Measurements from ENCODE around the gene UPF2. TPM values are rescaled to one million over a fixed set of nuclear protein-coding genes. Genes with fewer than 3 reads are reported as not detected.

UPF2 gene
- total and polyA plus RNA-seq, 4 donors = 6.6 to 19.6 (median 16.4) TPM

- Histone ChIP-seq H3K27me3 (ENCODE audit: control insufficient read depth in 4 of 4, insufficient read depth in 4 of 4, low read length in 3 of 4) (no peaks in the 10 kb centered on the region), H3K4me3 (ENCODE audit: low read depth in 1 of 3, low read length in 3 of 3) (no peak overlapping the region), H3K9ac (ENCODE audit: low read depth in 1 of 2, low read length in 2 of 2) (no peak overlapping the region), H3K36me3 (ENCODE audit: control insufficient read depth in 4 of 4, insufficient read depth in 3 of 4, low read depth in 1 of 4, low read length in 3 of 4) (no peaks in the 10 kb centered on the region), H3K27ac (ENCODE audit: low read depth in 1 of 2, low read length in 2 of 2) (no peak overlapping the region), H3K9me3 (ENCODE audit: control insufficient read depth in 4 of 4, low read length in 3 of 4) (no peaks in the 10 kb centered on the region), H3K4me1 (ENCODE audit: control insufficient read depth in 4 of 4, insufficient read depth in 4 of 4, low read length in 3 of 4) (peaks cover 2 to 14% (median 10%) of the 10 kb centered on the region in 4 donors)
- WGBS = 98% methylated on average over 11 of the region's 11 CpGs
- TF ChIP-seq YY1 (IDR thresholded peaks at IDR 0.05) = no peak
- TF ChIP-seq, protein P1, sequence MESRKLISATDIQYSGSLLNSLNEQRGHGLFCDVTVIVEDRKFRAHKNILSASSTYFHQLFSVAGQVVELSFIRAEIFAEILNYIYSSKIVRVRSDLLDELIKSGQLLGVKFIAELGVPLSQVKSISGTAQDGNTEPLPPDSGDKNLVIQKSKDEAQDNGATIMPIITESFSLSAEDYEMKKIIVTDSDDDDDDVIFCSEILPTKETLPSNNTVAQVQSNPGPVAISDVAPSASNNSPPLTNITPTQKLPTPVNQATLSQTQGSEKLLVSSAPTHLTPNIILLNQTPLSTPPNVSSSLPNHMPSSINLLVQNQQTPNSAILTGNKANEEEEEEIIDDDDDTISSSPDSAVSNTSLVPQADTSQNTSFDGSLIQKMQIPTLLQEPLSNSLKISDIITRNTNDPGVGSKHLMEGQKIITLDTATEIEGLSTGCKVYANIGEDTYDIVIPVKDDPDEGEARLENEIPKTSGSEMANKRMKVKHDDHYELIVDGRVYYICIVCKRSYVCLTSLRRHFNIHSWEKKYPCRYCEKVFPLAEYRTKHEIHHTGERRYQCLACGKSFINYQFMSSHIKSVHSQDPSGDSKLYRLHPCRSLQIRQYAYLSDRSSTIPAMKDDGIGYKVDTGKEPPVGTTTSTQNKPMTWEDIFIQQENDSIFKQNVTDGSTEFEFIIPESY (IDR thresholded peaks at IDR 0.05) = no peak
- TF ChIP-seq NR2F2 (IDR thresholded peaks at IDR 0.05) = no peak
- TF ChIP-seq CTCF (IDR thresholded peaks at IDR 0.05; ENCODE audit: low read depth, low read length, missing input control) = no peak
- no peak for TF ChIP-seq EGR1 (IDR thresholded peaks at IDR 0.05; ENCODE audit: low read depth in 2 of 2)
- TF ChIP-seq HNF4A (conservative IDR thresholded peaks at IDR 0.05) = no peak
- TF ChIP-seq, protein P2, sequence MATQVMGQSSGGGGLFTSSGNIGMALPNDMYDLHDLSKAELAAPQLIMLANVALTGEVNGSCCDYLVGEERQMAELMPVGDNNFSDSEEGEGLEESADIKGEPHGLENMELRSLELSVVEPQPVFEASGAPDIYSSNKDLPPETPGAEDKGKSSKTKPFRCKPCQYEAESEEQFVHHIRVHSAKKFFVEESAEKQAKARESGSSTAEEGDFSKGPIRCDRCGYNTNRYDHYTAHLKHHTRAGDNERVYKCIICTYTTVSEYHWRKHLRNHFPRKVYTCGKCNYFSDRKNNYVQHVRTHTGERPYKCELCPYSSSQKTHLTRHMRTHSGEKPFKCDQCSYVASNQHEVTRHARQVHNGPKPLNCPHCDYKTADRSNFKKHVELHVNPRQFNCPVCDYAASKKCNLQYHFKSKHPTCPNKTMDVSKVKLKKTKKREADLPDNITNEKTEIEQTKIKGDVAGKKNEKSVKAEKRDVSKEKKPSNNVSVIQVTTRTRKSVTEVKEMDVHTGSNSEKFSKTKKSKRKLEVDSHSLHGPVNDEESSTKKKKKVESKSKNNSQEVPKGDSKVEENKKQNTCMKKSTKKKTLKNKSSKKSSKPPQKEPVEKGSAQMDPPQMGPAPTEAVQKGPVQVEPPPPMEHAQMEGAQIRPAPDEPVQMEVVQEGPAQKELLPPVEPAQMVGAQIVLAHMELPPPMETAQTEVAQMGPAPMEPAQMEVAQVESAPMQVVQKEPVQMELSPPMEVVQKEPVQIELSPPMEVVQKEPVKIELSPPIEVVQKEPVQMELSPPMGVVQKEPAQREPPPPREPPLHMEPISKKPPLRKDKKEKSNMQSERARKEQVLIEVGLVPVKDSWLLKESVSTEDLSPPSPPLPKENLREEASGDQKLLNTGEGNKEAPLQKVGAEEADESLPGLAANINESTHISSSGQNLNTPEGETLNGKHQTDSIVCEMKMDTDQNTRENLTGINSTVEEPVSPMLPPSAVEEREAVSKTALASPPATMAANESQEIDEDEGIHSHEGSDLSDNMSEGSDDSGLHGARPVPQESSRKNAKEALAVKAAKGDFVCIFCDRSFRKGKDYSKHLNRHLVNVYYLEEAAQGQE (IDR thresholded peaks at IDR 0.05) = no peak
- no peak for TF ChIP-seq TAF1 (conservative IDR thresholded peaks at IDR 0.05)
- no peak for TF ChIP-seq RAD21 (IDR thresholded peaks at IDR 0.05)
- no peak for TF ChIP-seq JUND (IDR thresholded peaks at IDR 0.05)
- DNase-seq (ENCODE audit: low spot score) = no peak
These were observed 147.5 kb downstream of the UPF2 start for GRCh38 chr10:11895108-11895466.

DNA sequence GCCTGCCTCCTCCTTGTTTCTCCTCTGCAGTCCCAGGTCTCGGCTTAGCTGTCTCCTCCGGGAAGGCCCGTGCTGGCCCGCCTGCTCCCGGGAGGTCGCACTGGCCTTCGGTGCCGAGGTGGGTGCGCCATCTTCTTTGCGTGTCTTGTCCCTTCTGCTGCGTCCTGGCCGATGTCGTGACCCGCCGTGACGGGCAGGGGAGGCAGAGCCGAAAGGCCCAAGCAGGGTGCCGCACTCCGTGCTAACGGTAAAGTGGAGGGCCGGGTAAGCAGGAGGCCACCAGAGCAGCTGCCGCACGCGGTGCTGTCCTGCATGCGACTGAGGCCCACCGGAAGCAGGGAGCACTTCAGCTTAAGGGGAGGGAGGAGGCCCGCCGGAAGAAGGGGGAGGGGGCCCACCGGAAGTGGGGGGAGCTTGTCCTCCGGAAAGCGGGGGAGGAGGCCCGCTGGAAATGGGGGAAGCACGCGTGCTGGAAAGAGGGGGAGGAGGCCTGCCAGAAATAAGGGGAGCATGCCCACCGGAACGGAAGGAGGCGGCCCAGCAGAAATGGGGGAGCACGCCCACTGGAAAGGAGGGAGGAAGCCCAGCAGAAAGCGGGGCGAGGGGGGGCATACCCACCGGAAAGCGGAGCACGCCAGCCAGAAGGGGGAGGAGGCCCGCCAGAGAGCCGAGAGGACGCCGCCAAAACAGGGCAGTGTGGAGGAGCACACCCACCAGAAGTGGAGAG lies 148.1 kb downstream of the UPF2 start:
- H3K9me3 ChIP-seq (ENCODE audit: control insufficient read depth in 4 of 4, low read length in 3 of 4) = no peaks in the 10 kb centered on the region
- no peaks in the 10 kb centered on the region for H3K36me3 ChIP-seq (ENCODE audit: control insufficient read depth in 4 of 4, insufficient read depth in 3 of 4, low read depth in 1 of 4, low read length in 3 of 4)
- H3K9ac ChIP-seq (ENCODE audit: low read depth in 1 of 2, low read length in 2 of 2) = no peak overlapping the region
- 92% methylated on average over 47 of the region's 47 CpGs for WGBS
- H3K27me3 ChIP-seq (ENCODE audit: control insufficient read depth in 4 of 4, insufficient read depth in 4 of 4, low read length in 3 of 4) = no peaks in the 10 kb centered on the region
- no peak for DNase-seq (ENCODE audit: low spot score)
- H3K27ac ChIP-seq (ENCODE audit: low read depth in 1 of 2, low read length in 2 of 2) = no peak overlapping the region
- H3K4me1 ChIP-seq (ENCODE audit: control insufficient read depth in 4 of 4, insufficient read depth in 4 of 4, low read length in 3 of 4) = peaks cover 2 to 14% (median 10%) of the 10 kb centered on the region in 4 donors
- TF ChIP-seq FOXA1 (IDR thresholded peaks at IDR 0.05) (no peak), HNF4A (conservative IDR thresholded peaks at IDR 0.05) (no peak), YY1 (IDR thresholded peaks at IDR 0.05) (no peak), CTCF (IDR thresholded peaks at IDR 0.05; ENCODE audit: low read depth, low read length, missing input control) (no peak), ATF3 (IDR thresholded peaks at IDR 0.05) (no peak), RXRA (IDR thresholded peaks at IDR 0.05) (no peak), NR2F2 (IDR thresholded peaks at IDR 0.05) (no peak), HNF4G (IDR thresholded peaks at IDR 0.05) (no peak), RAD21 (IDR thresholded peaks at IDR 0.05) (no peak), SP1 (IDR thresholded peaks at IDR 0.05) (no peak), FOXA2 (IDR thresholded peaks at IDR 0.05) (no peak)
- TF ChIP-seq, protein P1 (IDR thresholded peaks at IDR 0.05) = no peak
- no peak overlapping the region for H3K4me3 ChIP-seq (ENCODE audit: low read depth in 1 of 3, low read length in 3 of 3)
